Measurements from ENCODE around the gene GTF3C5.
A peak's percentile ranks its signal among the peaks of the same experiment; 100 is the strongest.

Gene GTF3C5

DNA sequence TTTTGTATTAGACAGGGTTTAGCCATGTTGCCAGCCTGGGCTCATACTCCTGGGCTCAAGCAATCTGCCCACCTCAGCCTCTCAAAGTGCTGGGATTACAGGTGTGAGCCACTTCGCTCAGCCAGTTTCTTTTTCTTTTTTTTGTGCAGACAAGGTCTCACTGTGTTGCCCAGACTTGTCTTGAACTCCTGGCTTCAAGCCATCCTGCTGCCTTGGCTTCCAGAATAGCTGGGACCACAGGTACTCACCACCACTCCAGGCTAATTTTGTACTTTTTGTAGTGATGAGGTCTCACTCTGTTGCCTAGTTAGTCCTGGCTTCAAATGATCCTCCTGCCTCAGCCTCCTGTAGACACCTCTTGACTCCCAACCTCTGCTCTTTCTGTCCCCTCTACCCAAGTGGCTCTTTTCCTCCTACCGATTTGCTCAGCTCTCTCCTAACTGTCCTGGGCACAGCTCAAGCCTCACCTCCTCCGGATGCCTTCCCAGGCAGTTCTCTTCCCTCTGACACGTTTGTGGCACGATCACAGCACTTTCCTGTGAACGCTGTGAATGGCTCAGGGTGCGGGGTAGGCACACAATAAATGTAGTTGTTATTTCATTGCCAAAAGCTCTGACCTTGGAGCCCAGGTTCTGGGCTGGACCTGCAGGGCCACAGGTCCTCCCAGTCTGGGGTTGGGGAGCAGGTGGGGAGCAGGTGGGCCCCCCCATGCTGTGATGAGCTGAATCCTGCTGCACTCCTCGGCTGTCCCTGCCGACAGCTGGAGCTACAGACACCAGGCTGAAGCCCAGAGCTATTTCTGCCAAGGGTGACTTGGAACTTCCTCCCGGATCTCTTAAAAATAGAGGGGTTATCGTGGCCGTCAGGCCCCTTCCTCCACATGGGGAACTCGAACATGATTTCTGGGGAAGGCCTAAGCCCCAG lies 28.4 kb upstream of the GTF3C5 start:
- Histone ChIP-seq H3K9ac (ENCODE audit: low read depth, low read length, poor library complexity) (no peak overlapping the region), H4K8ac (ENCODE audit: low read depth, low read length) (no peak overlapping the region), H2BK15ac (ENCODE audit: low read length) (no peak overlapping the region), H3K4ac (ENCODE audit: low read length) (no peak overlapping the region), H3K36me3 (replicated peaks in 1 of 2; ENCODE audit: control insufficient read depth in 2 of 2, insufficient read depth in 2 of 2, low read length in 2 of 2) (no peaks in the 10 kb centered on the region), H2BK5ac (ENCODE audit: low read length) (peak overlapping the region; percentile 6), H3K4me3 (ENCODE audit: low read length in 2 of 2) (no peak overlapping the region), H2AFZ (ENCODE audit: low read length) (peak overlapping the region; percentile 24), H3K18ac (ENCODE audit: low read length) (peak overlapping the region; percentile 79), H3K27me3 (ENCODE audit: control insufficient read depth in 3 of 3, insufficient read depth in 3 of 3, low read depth in 1 of 3, low read length in 3 of 3) (peaks cover 0 to 51% (median 0%) of the 10 kb centered on the region in 3 experiments), H3K79me1 (ENCODE audit: low read depth, low read length) (no peaks in the 10 kb centered on the region), H3K9me3 (replicated peaks in 1 of 2; ENCODE audit: control insufficient read depth in 2 of 2, insufficient read depth in 1 of 2, low read depth in 1 of 2, low read length in 2 of 2) (peaks cover 0 to 2% of the 10 kb centered on the region in 2 donors), H2BK12ac (ENCODE audit: low read length) (no peak overlapping the region), H2AK5ac (ENCODE audit: low read depth, low read length) (peak overlapping the region; percentile 71), H3K14ac (ENCODE audit: low read length) (no peak overlapping the region), H3K4me1 (ENCODE audit: control insufficient read depth in 2 of 2, insufficient read depth in 1 of 2, low read depth in 1 of 2, low read length in 2 of 2) (peaks cover 7 to 23% of the 10 kb centered on the region in 2 donors), H4K91ac (ENCODE audit: low read depth, low read length, poor library complexity) (no peak overlapping the region), H3K27ac (replicated peaks; ENCODE audit: low read length) (no peak overlapping the region), H3K4me2 (ENCODE audit: insufficient read depth, low read length, poor library complexity, severe bottlenecking) (no peak overlapping the region), H2BK120ac (ENCODE audit: low read depth, low read length) (no peak overlapping the region), H3K23ac (ENCODE audit: low read depth, low read length, poor library complexity) (peak overlapping the region; percentile 18)
- DNase-seq (ENCODE audit: low spot score) = no peak
- no CpG with 5 or more reads among the region's 13 CpGs for WGBS, 2 donors (ENCODE audit: extremely low coverage in 2 of 2, insufficient read length in 2 of 2, insufficient replicate concordance in 1 of 2)

GRCh38 chr9:133003071-133003461 lies 27.7 kb upstream of the GTF3C5 start:
- Histone ChIP-seq H3K27me3 (ENCODE audit: control insufficient read depth in 3 of 3, insufficient read depth in 3 of 3, low read depth in 1 of 3, low read length in 3 of 3) (peaks cover 0 to 48% (median 0%) of the 10 kb centered on the region in 3 experiments), H4K8ac (ENCODE audit: low read depth, low read length) (no peak overlapping the region), H3K4me2 (ENCODE audit: insufficient read depth, low read length, poor library complexity, severe bottlenecking) (no peak overlapping the region), H3K27ac (replicated peaks; ENCODE audit: low read length) (no peak overlapping the region), H2BK12ac (ENCODE audit: low read length) (no peak overlapping the region), H3K4ac (ENCODE audit: low read length) (no peak overlapping the region), H2BK15ac (ENCODE audit: low read length) (no peak overlapping the region), H3K23ac (ENCODE audit: low read depth, low read length, poor library complexity) (peak overlapping the region; percentile 18), H3K4me1 (ENCODE audit: control insufficient read depth in 2 of 2, insufficient read depth in 1 of 2, low read depth in 1 of 2, low read length in 2 of 2) (peaks cover 7 to 23% of the 10 kb centered on the region in 2 donors), H2BK120ac (ENCODE audit: low read depth, low read length) (no peak overlapping the region), H2AK5ac (ENCODE audit: low read depth, low read length) (peak overlapping the region; percentile 71), H3K18ac (ENCODE audit: low read length) (no peak overlapping the region), H2BK5ac (ENCODE audit: low read length) (peak overlapping the region; percentile 6), H3K9ac (ENCODE audit: low read depth, low read length, poor library complexity) (peak overlapping the region; percentile 51), H3K79me1 (ENCODE audit: low read depth, low read length) (no peaks in the 10 kb centered on the region), H3K36me3 (replicated peaks in 1 of 2; ENCODE audit: control insufficient read depth in 2 of 2, insufficient read depth in 2 of 2, low read length in 2 of 2) (no peaks in the 10 kb centered on the region), H3K4me3 (ENCODE audit: low read length in 2 of 2) (no peak overlapping the region), H3K14ac (ENCODE audit: low read length) (no peak overlapping the region), H2AFZ (ENCODE audit: low read length) (peak overlapping the region; percentile 24), H4K91ac (ENCODE audit: low read depth, low read length, poor library complexity) (no peak overlapping the region), H3K9me3 (replicated peaks in 1 of 2; ENCODE audit: control insufficient read depth in 2 of 2, insufficient read depth in 1 of 2, low read depth in 1 of 2, low read length in 2 of 2) (peaks cover 0 to 2% of the 10 kb centered on the region in 2 donors)
- DNase-seq (ENCODE audit: low spot score) = no peak
- no CpG with 5 or more reads among the region's 13 CpGs for WGBS, 2 donors (ENCODE audit: extremely low coverage in 2 of 2, insufficient read length in 2 of 2, insufficient replicate concordance in 1 of 2)

GRCh38 chr9:133003671-133004090 lies 27.1 kb upstream of the GTF3C5 start:
- peaks cover 7 to 23% of the 10 kb centered on the region in 2 donors for H3K4me1 ChIP-seq (ENCODE audit: control insufficient read depth in 2 of 2, insufficient read depth in 1 of 2, low read depth in 1 of 2, low read length in 2 of 2)
- no peak for DNase-seq (ENCODE audit: low spot score)

More at GRCh38 chr9:133003671-133004090, 27.1 kb upstream of the GTF3C5 start:
- H3K79me1 ChIP-seq (ENCODE audit: low read depth, low read length) = no peaks in the 10 kb centered on the region
- H2AFZ ChIP-seq (ENCODE audit: low read length) = peak overlapping the region; percentile 73
- peak overlapping the region; percentile 23 for H2BK12ac ChIP-seq (ENCODE audit: low read length)
- H3K4ac ChIP-seq (ENCODE audit: low read length) = no peak overlapping the region
- H3K36me3 ChIP-seq (replicated peaks in 1 of 2; ENCODE audit: control insufficient read depth in 2 of 2, insufficient read depth in 2 of 2, low read length in 2 of 2) = no peaks in the 10 kb centered on the region
- H3K4me2 ChIP-seq (ENCODE audit: insufficient read depth, low read length, poor library complexity, severe bottlenecking) = no peak overlapping the region
- H3K4me3 ChIP-seq (ENCODE audit: low read length in 2 of 2) = no peak overlapping the region
- peak overlapping the region; percentile 14 for H2BK15ac ChIP-seq (ENCODE audit: low read length)
- H3K18ac ChIP-seq (ENCODE audit: low read length) = peak overlapping the region; percentile 40
- no peak overlapping the region for H4K8ac ChIP-seq (ENCODE audit: low read depth, low read length)
- no peak overlapping the region for H3K9ac ChIP-seq (ENCODE audit: low read depth, low read length, poor library complexity)
- peaks cover 0 to 50% (median 0%) of the 10 kb centered on the region in 3 experiments for H3K27me3 ChIP-seq (ENCODE audit: control insufficient read depth in 3 of 3, insufficient read depth in 3 of 3, low read depth in 1 of 3, low read length in 3 of 3)
- no peak overlapping the region for H4K91ac ChIP-seq (ENCODE audit: low read depth, low read length, poor library complexity)
- H3K14ac ChIP-seq (ENCODE audit: low read length) = no peak overlapping the region
- peak overlapping the region; percentile 21 for H3K23ac ChIP-seq (ENCODE audit: low read depth, low read length, poor library complexity)
- WGBS, 2 donors (ENCODE audit: extremely low coverage in 2 of 2, insufficient read length in 2 of 2, insufficient replicate concordance in 1 of 2) = no CpG with 5 or more reads among the region's 9 CpGs
- no peak overlapping the region for H2BK5ac ChIP-seq (ENCODE audit: low read length)
- H3K9me3 ChIP-seq (replicated peaks in 1 of 2; ENCODE audit: control insufficient read depth in 2 of 2, insufficient read depth in 1 of 2, low read depth in 1 of 2, low read length in 2 of 2) = peaks cover 0 to 2% of the 10 kb centered on the region in 2 donors
- no peak overlapping the region for H3K27ac ChIP-seq (replicated peaks; ENCODE audit: low read length)
- H2BK120ac ChIP-seq (ENCODE audit: low read depth, low read length) = no peak overlapping the region
- peak overlapping the region; percentile 71 for H2AK5ac ChIP-seq (ENCODE audit: low read depth, low read length)

Measured in neuronal stem cell (in vitro differentiated cells).